ENCODE measurements around the gene OTOG. TPM values are rescaled to one million over a fixed set of nuclear protein-coding genes. Genes with fewer than 3 reads are reported as not detected.

The OTOG gene
- total RNA-seq, 4 donors from 2014 or later = not detected

GRCh38 chr11:17607083-17607429, 60.0 kb downstream of the OTOG start:
- TF ChIP-seq CTCF (IDR thresholded peaks at IDR 0.05; ENCODE audit: low read depth) = no peak

- no peak for TF ChIP-seq CTCF (IDR thresholded peaks at IDR 0.05; ENCODE audit: low read depth)
Measured at GRCh38 chr11:17607591-17608570, 60.8 kb downstream of the OTOG start.

- no peak for TF ChIP-seq CTCF (IDR thresholded peaks at IDR 0.05; ENCODE audit: low read depth)
Measured at GRCh38 chr11:17608821-17609220, 61.8 kb downstream of the OTOG start.

- TF ChIP-seq CTCF (IDR thresholded peaks at IDR 0.05; ENCODE audit: low read depth) = no peak
Measured at GRCh38 chr11:17609291-17610084, 62.4 kb downstream of the OTOG start.

- no peak for TF ChIP-seq CTCF (IDR thresholded peaks at IDR 0.05; ENCODE audit: low read depth)
Measured at GRCh38 chr11:17610085-17610894, 63.2 kb downstream of the OTOG start.

GRCh38 chr11:17611049-17611448, 64.0 kb downstream of the OTOG start:
- no peak for TF ChIP-seq CTCF (IDR thresholded peaks at IDR 0.05; ENCODE audit: low read depth)

Measured in subcutaneous adipose tissue (tissue), 4 donors.